HG03460 (cell line): Measurements from ENCODE around the gene SLC17A3.

Source experiments
- ATAC-seq: cut with Tn5 transposase; IDR thresholded peaks from one replicate; pipeline ENCODE4 v1.9.1; 2021; ENCODE audit not compliant: unreplicated experiment

SLC17A3 gene

DNA sequence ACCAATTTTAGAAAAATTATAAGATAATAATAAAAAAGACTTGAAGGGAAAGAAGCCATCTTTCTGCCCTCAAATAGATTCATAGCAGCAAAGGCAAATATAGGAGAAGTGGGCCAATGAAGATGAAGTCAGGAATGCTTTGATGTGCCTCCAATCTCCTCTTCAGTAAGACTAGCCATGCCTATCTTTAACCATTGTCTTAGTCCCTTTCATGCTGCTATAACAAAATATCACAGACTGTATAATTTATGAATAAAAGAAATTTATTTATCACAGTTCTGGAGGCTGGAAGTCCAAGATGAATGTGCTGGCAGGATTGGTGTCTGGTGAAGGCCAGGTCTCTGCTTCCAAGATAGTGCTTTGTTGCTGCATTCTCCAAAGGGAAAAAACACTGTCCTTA is 18.8 kb upstream of the SLC17A3 start:
- no peak for ATAC-seq

DNA sequence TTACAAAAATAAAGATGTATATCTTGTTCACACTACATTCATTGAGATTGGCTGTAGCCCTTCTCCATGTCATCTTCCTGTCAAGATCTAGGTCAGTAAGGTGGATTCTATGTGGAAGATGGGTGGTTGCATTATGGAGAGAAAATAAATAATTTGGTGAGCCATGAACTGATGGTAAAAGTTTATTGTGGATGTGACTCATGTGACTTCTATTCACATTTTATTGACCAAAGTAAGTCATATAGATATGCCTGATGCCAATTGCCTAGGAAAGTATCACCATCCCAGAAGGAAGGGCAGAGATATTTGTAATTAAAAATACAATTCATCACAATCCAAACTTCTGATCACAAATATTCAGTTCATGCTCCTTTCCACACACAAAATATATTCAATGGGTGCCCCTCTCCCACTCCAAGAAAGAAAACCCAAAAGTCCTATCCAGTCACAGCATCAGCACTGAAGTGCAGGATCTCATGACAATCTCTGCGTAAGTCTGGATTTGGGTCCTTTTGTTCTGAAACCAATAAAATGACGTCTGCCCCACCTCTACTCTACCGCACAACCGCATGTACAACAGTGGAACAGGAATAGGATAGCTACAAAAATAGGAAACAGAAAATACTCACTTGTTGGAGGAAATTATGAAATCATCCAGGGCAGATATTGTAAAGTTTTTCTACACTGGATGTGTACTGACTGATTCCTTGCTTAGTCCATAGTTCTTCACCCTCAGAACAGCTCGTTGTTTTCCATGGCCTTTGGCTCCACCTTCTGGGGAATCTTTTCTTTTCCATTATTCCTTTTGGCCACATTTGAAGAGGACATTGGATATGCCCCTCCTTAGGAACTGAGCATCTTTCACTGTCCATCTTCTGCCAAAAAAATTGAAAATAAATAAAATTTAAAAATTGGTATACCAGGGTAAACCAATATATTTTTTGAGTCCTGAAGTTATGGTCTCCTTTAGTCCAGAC is 16.1 kb upstream of the SLC17A3 start:
- ATAC-seq = no peak

DNA sequence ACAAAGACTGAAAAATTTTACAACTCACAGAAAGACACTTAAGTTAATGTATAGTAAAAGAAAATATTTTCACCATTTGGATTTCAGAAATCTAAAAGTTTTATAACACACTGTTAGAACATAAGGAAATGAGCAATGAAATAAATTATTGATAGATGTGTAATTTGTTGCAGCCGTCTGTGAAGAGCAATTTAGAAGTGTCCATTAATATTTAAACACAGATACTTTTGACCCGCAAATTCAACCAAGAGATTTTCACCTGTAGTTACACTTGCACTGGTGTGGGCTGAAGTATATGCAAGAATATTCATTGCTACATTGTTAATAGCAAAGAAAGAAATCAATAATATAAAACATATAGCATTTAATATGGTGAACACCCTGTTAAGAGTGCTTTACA is 14.6 kb upstream of the SLC17A3 start:
- ATAC-seq = no peak

- no peak for ATAC-seq
These were observed 12.0 kb upstream of the SLC17A3 start for GRCh38 chr6:25886066-25886465.

- ATAC-seq = no peak
These were observed 9.9 kb upstream of the SLC17A3 start for GRCh38 chr6:25883991-25884390.

GRCh38 chr6:25883536-25883935 is 9.5 kb upstream of the SLC17A3 start:
- no peak for ATAC-seq

DNA sequence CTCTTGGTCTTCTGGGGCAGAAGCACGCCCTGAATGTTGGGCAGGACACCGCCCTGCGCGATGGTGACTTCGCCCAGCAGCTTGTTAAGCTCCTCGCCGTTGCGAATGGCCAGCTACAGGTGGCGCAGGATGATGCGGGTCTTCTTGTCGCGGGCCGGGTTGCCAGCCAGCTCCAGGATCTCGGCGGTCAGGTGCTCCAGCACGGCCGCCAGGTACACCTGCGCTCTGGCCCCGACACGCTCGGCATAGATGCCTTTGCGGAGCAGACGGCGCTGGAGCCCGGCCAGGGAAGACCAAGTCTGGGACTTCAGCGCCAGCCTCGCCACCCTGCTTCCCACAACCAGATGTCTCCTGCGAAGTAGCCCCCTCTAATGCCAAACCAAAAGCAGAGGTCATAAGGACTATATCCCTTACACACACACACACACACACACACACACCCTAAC is 8.0 kb upstream of the SLC17A3 start:
- no peak for ATAC-seq

- ATAC-seq = no peak
These were observed 6.6 kb upstream of the SLC17A3 start for GRCh38 chr6:25880601-25881000.

GRCh38 chr6:25878721-25879322 is 4.8 kb upstream of the SLC17A3 start:
- ATAC-seq = no peak

GRCh38 chr6:25875926-25876602 is 2.0 kb upstream of the SLC17A3 start:
- ATAC-seq = no peak

- no peak for ATAC-seq
These were observed 1.5 kb upstream of the SLC17A3 start for GRCh38 chr6:25875563-25875905.

GRCh38 chr6:25874822-25875562 is 949 bp upstream of the SLC17A3 start:
- ATAC-seq = no peak

GRCh38 chr6:25872814-25873213 is 1.2 kb downstream of the SLC17A3 start:
- no peak for ATAC-seq

- ATAC-seq = no peak
These were observed 4.2 kb downstream of the SLC17A3 start for GRCh38 chr6:25869840-25870239.

DNA sequence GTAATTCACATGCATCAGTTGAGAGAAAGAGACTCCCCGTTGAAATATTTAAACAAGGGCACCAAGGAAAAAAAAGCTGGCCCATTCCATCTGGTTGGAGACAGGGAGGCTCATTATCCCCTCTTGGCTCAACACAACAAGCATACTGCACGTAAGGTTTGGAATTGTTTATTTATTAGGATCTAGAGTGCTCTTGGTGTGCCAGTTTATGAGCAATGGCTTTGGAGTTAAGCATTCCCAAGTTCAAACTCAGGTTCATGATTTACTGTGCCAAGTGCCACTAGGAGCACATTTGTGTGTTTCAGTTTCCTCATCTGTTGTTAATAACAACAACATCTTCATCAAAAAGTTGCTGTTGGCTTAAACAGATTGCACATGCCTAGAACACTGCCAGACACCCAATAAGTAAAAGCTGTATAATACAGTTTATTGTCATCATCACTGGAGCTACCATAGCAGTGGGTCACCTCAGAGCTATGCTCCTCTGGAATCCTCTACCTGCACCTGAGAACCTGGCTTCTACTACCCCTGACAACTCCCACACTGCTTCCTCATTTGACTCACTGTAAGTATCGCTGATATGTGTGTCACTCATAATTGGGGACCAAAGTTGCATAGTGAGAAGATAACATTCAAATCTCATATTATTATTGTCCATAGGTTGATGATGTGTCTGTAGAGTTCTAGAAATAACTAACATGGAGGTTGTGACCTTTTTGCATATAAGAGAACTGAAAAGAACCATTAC is 5.4 kb downstream of the SLC17A3 start:
- ATAC-seq = no peak

DNA sequence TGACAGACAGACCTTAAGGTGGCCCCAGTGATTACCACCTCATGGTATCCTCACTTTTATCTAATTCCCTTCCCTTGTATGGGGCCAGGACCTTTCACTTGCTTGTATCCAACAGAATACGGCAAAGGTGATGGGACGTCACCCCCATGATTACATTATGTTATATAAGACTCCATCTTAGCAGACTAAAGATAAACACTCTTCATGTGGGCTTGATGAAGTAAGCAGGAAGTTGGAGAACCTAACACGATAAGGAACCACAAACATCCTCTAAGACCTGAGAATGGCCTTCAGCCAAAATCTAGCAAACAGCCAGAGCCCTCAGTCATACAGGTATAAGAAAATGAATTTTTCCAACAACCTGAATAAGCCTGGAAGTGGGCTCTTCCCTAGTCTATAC is 8.0 kb downstream of the SLC17A3 start:
- ATAC-seq = no peak

DNA sequence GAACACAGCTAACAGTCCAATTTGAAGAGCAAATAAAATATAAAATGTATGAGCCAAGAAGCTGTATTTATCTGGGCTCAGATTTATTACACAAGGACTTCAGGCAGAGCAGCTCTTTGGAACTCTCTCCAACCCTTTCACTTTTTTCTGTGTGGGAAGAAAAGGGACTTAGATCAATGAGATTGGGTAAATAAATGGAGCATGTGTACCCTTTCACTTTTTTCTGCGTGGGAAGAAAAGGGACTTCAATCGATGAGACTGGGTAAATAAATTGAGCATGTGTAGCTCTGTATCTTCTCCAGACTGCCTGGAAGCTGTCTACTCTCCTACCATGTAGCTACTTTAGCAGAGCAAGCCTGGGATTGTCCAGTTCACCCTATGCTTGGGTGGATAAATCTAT is 10.7 kb downstream of the SLC17A3 start:
- ATAC-seq = no peak

GRCh38 chr6:25862199-25862598 is 11.8 kb downstream of the SLC17A3 start:
- ATAC-seq = no peak

- no peak for ATAC-seq
These were observed 21.3 kb downstream of the SLC17A3 start for GRCh38 chr6:25852756-25853155.

DNA sequence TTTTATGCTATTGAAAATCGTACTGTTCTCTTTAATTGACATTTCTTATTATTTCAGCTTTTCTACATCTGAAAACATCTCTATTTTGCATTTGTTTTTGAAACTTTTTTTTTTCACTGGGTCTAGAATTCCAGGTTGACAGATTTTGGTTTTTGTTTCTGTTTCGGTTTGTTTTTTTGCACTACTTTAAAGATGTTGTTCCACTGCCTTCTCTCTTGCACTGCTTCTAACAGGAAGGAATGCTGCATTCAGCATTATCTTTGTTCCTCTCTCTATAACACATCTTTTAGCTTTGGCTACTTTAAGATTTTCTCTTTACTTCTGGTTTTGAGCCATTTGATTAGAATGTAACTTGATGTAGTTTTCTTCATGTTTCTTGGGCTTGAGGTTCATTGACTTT is 22.1 kb downstream of the SLC17A3 start:
- no peak for ATAC-seq
